Progenitor cell of endocrine pancreas (in vitro differentiated cells): Measurements from ENCODE around the gene IDI1. TPM values are rescaled to one million over a fixed set of nuclear protein-coding genes. Genes with fewer than 3 reads are reported as not detected.
A peak's percentile ranks its signal among the peaks of the same experiment; 100 is the strongest.
"Not testable (repeated sequence)": the region's sequence is repeated elsewhere in the genome, so short reads cannot be mapped to it uniquely, and the experiment has no call there.

ENCODE experiments used
- DNase-seq: peaks from one replicate; pipeline ENCODE4 v3.0.0; 2021; ENCODE audit warnings: low spot score; ENCODE audit not compliant: unreplicated experiment
- H3K27ac Mint-ChIP-seq: 2 replicates; pipeline ENCODE4 v1.8.0; 2021; ENCODE audit warnings: mild to moderate bottlenecking, moderate library complexity, mixed read lengths
- H3K27me3 Mint-ChIP-seq: 2 replicates; pipeline ENCODE4 v1.8.0; 2021; ENCODE audit warnings: mixed read lengths
- H3K36me3 Mint-ChIP-seq: 2 replicates; pipeline ENCODE4 v1.8.0; 2022; ENCODE audit warnings: mixed read lengths; ENCODE audit not compliant: insufficient read depth
- H3K4me1 Mint-ChIP-seq: 2 replicates; pipeline ENCODE4 v1.8.0; 2021; ENCODE audit warnings: low read depth, mixed read lengths
- H3K4me3 Mint-ChIP-seq: 2 replicates; pipeline ENCODE4 v1.8.0; 2021; ENCODE audit warnings: low read depth, mild to moderate bottlenecking, moderate library complexity, mixed read lengths
- H3K9me3 Mint-ChIP-seq: 2 replicates; pipeline ENCODE4 v1.8.0; 2021; ENCODE audit warnings: low read depth, mixed read lengths
- total RNA-seq: library from RNA; stranded (reverse); gene quantifications from 2 replicates; pipeline ENCODE4 v1.2.1, GENCODE V29; 2021
- TF ChIP-seq, protein P1 (sequence below): fragments of 200-600 bp; sonication (generic); IDR thresholded peaks from one replicate; pipeline ENCODE4 v1.5.0; 2021; ENCODE audit warnings: antibody characterized with exemption, mild to moderate bottlenecking; ENCODE audit not compliant: unreplicated experiment

IDI1 gene
- total RNA-seq, 1 donor from 2014 or later: 46.3 TPM

- Mint-ChIP-seq H3K4me1 (peaks cover 17% of the 10 kb centered on the region), H3K27ac (no peak overlapping the region)
Measured at GRCh38 chr10:1041514-1041913, 7.4 kb downstream of the IDI1 start.

DNA sequence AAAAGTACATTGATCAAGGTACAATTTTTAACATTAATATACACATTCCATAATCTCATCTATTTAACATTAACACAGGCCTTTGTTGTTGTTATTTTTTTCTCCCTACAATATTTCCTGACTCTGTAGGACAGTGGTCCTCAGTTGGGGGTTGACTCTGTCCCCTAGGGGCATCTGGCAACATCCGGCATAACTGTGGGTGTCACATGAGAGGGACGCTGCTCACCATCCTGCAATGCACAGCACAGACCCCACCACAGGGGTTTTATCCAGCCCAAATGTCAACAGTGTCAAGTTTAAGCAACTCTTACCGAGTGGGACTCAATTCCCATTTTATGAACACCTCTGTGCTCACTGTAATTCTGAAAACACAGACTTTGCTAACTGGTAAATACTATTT lies 8.8 kb downstream of the IDI1 start:
- Mint-ChIP-seq H3K36me3 (peaks cover 25% of the 10 kb centered on the region), H3K27ac (peak overlapping the region; percentile 90), H3K4me1 (peaks cover 9% of the 10 kb centered on the region), H3K9me3 (no peaks in the 10 kb centered on the region), H3K27me3 (no peaks in the 10 kb centered on the region), H3K4me3 (no peak overlapping the region)
- DNase-seq: no peak
- TF ChIP-seq, protein P1, sequence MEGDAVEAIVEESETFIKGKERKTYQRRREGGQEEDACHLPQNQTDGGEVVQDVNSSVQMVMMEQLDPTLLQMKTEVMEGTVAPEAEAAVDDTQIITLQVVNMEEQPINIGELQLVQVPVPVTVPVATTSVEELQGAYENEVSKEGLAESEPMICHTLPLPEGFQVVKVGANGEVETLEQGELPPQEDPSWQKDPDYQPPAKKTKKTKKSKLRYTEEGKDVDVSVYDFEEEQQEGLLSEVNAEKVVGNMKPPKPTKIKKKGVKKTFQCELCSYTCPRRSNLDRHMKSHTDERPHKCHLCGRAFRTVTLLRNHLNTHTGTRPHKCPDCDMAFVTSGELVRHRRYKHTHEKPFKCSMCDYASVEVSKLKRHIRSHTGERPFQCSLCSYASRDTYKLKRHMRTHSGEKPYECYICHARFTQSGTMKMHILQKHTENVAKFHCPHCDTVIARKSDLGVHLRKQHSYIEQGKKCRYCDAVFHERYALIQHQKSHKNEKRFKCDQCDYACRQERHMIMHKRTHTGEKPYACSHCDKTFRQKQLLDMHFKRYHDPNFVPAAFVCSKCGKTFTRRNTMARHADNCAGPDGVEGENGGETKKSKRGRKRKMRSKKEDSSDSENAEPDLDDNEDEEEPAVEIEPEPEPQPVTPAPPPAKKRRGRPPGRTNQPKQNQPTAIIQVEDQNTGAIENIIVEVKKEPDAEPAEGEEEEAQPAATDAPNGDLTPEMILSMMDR: no peak

More at GRCh38 chr10:1041514-1041913, 7.4 kb downstream of the IDI1 start:
- no peaks in the 10 kb centered on the region for H3K27me3 Mint-ChIP-seq
- TF ChIP-seq, protein P1: no peak
- DNase-seq: no peak
- peaks cover 26% of the 10 kb centered on the region for H3K36me3 Mint-ChIP-seq
- H3K9me3 Mint-ChIP-seq: no peaks in the 10 kb centered on the region
- H3K4me3 Mint-ChIP-seq: no peak overlapping the region

DNA sequence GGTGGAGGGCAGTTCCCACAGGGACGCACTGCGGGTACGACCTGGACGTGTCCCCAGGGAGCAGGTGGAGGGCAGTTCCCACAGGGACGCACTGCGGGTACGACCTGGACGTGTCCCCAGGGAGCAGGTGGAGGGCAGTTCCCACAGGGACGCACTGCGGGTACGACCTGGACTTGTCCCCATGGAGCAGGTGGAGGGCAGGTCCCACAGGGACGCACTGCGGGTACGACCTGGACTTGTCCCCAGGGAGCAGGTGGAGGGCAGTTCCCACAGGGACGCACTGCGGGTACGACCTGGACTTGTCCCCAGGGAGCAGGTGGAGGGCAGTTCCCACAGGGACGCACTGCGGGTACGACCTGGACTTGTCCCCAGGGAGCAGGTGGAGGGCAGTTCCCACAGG lies 10.2 kb downstream of the IDI1 start:
- DNase-seq, H3K9me3 Mint-ChIP-seq, H3K27ac Mint-ChIP-seq, H3K27me3 Mint-ChIP-seq, H3K4me3 Mint-ChIP-seq, H3K4me1 Mint-ChIP-seq: not testable (repeated sequence)
- peaks cover 17% of the 10 kb centered on the region for H3K36me3 Mint-ChIP-seq

- Mint-ChIP-seq H3K4me3 (no peak overlapping the region), H3K27ac (no peak overlapping the region), H3K27me3 (no peaks in the 10 kb centered on the region), H3K9me3 (no peaks in the 10 kb centered on the region), H3K4me1 (no peaks in the 10 kb centered on the region), H3K36me3 (peaks cover 12% of the 10 kb centered on the region)
- TF ChIP-seq, protein P1: no peak
- DNase-seq: no peak
Measured at GRCh38 chr10:1037098-1037497, 11.8 kb downstream of the IDI1 start.

DNA sequence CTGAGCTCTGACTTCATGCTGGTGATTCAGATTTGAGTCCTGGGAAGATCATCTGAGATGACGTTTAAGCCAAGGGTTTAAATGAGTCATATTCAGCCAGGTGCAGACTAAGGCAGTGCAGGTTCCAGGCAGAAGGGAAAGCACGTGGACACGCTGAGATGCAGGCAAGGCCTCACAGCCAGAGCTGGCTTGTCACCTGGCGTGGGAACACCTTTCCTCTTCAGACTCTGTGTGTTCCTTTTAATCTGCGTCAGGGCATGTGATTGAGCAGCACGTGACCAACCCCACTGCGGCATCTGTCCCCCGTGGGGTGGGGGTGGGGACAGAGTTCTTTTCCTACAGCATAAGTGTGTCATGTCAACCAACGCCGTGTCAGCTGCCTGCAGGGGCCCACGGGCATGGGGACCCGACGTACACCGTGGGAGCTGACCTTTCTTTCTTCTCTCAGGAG lies 12.6 kb downstream of the IDI1 start:
- H3K4me3 Mint-ChIP-seq: no peak overlapping the region
- peaks cover 11% of the 10 kb centered on the region for H3K36me3 Mint-ChIP-seq
- H3K27me3 Mint-ChIP-seq: no peaks in the 10 kb centered on the region
- H3K27ac Mint-ChIP-seq: peak overlapping the region; percentile 56
- no peaks in the 10 kb centered on the region for H3K9me3 Mint-ChIP-seq
- TF ChIP-seq, protein P1: no peak
- no peaks in the 10 kb centered on the region for H3K4me1 Mint-ChIP-seq
- DNase-seq: no peak

- no peak for DNase-seq
- peaks cover 8% of the 10 kb centered on the region for H3K36me3 Mint-ChIP-seq
- H3K27ac Mint-ChIP-seq: no peak overlapping the region
- no peaks in the 10 kb centered on the region for H3K4me1 Mint-ChIP-seq
- no peak overlapping the region for H3K4me3 Mint-ChIP-seq
- TF ChIP-seq, protein P1: no peak
- H3K9me3 Mint-ChIP-seq: no peaks in the 10 kb centered on the region
- no peaks in the 10 kb centered on the region for H3K27me3 Mint-ChIP-seq
Measured at GRCh38 chr10:1035201-1035600, 13.7 kb downstream of the IDI1 start.
